Mucosa of rectum (tissue), 2 donors: ENCODE measurements around the gene CDH7.
A peak's percentile ranks its signal among the peaks of the same experiment; 100 is the strongest.

ENCODE experiments used
- H3K27ac ChIP-seq, 2 donors: one replicate each; pipeline ENCODE4 v1.7.0; 2013; ENCODE audit warnings: inconsistent platforms in 2 of 2, low read depth in 2 of 2, low read length in 2 of 2
- H3K27me3 ChIP-seq, 2 donors: one replicate each; pipeline ENCODE4 v1.7.0; 2013; ENCODE audit warnings: low read length in 2 of 2; ENCODE audit not compliant: control insufficient read depth in 2 of 2, insufficient read depth in 2 of 2
- H3K36me3 ChIP-seq, 2 donors: one replicate each; pipeline ENCODE4 v1.7.0; 2013; ENCODE audit warnings: low read length in 2 of 2; ENCODE audit not compliant: control insufficient read depth in 2 of 2, insufficient read depth in 2 of 2
- H3K4me1 ChIP-seq, 2 donors: one replicate each; pipeline ENCODE4 v1.7.0; 2013; ENCODE audit warnings: low read length in 2 of 2, mild to moderate bottlenecking in 1 of 2; ENCODE audit not compliant: control insufficient read depth in 2 of 2, insufficient read depth in 2 of 2
- H3K4me3 ChIP-seq, 2 donors: one replicate each; pipeline ENCODE4 v1.7.0; 2013; ENCODE audit warnings: low read length in 2 of 2
- H3K9ac ChIP-seq, 2 donors: one replicate each; pipeline ENCODE4 v1.7.0; 2013; ENCODE audit warnings: low read length in 2 of 2, low read depth in 1 of 2, mild to moderate bottlenecking in 1 of 2
- H3K9me3 ChIP-seq, 2 donors: one replicate each; pipeline ENCODE4 v1.7.0; 2013; ENCODE audit warnings: low read length in 2 of 2; ENCODE audit not compliant: control insufficient read depth in 2 of 2
- donor health status: healthy.
- donor health status: Normal muscosa, but diverticular disease.

Gene CDH7

GRCh38 chr18:65749841-65750240, 971 bp upstream of the CDH7 start:
- Histone ChIP-seq H3K9ac (no peak overlapping the region), H3K36me3 (no peaks in the 10 kb centered on the region), H3K27me3 (peaks cover 10 to 15% of the 10 kb centered on the region in 2 donors), H3K4me3 (no peak overlapping the region), H3K27ac (no peak overlapping the region), H3K9me3 (no peaks in the 10 kb centered on the region), H3K4me1 (peaks cover 0 to 4% of the 10 kb centered on the region in 2 donors)

GRCh38 chr18:65751155-65752085, 608 bp downstream of the CDH7 start:
- no peak overlapping the region for H3K27ac ChIP-seq
- H3K27me3 ChIP-seq = peaks cover 10 to 15% of the 10 kb centered on the region in 2 donors
- H3K9ac ChIP-seq = no peak overlapping the region
- no peaks in the 10 kb centered on the region for H3K9me3 ChIP-seq
- no peaks in the 10 kb centered on the region for H3K36me3 ChIP-seq
- H3K4me1 ChIP-seq = peaks cover 0 to 4% of the 10 kb centered on the region in 2 donors
- peak overlapping the region in 1 of 2 donors; percentile 10 for H3K4me3 ChIP-seq

- Histone ChIP-seq H3K9me3 (no peaks in the 10 kb centered on the region), H3K27ac (no peak overlapping the region), H3K27me3 (peaks cover 10 to 15% of the 10 kb centered on the region in 2 donors), H3K4me1 (peaks cover 0 to 4% of the 10 kb centered on the region in 2 donors), H3K9ac (no peak overlapping the region), H3K36me3 (no peaks in the 10 kb centered on the region), H3K4me3 (no peak overlapping the region)
Observed at GRCh38 chr18:65752625-65753325, 2.0 kb downstream of the CDH7 start.

GRCh38 chr18:65753520-65753919, 2.7 kb downstream of the CDH7 start:
- Histone ChIP-seq H3K4me1 (peaks cover 0 to 4% of the 10 kb centered on the region in 2 donors), H3K4me3 (no peak overlapping the region), H3K9me3 (no peaks in the 10 kb centered on the region), H3K9ac (no peak overlapping the region), H3K36me3 (no peaks in the 10 kb centered on the region), H3K27ac (no peak overlapping the region), H3K27me3 (peaks cover 10 to 15% of the 10 kb centered on the region in 2 donors)

DNA sequence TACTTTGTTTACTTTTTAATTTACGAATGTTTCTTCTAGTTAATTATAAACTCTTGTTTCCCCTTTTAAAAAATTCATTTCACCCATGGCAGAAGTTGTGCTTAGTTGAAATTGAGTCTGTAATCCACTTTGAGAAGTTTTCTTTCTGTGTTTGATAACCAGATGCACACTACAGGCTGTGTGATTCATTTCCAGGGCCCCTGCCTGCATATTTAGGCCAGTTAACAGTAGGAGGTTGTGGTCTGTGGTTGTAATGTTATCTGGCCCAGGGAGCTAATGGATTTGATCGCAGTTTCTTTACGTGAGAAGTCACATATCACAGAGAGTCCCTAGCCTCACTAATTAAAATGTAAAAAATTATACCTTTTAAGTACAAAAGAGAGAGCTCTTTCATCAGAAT, 3.3 kb downstream of the CDH7 start:
- no peak overlapping the region for H3K9ac ChIP-seq
- no peaks in the 10 kb centered on the region for H3K9me3 ChIP-seq

DNA sequence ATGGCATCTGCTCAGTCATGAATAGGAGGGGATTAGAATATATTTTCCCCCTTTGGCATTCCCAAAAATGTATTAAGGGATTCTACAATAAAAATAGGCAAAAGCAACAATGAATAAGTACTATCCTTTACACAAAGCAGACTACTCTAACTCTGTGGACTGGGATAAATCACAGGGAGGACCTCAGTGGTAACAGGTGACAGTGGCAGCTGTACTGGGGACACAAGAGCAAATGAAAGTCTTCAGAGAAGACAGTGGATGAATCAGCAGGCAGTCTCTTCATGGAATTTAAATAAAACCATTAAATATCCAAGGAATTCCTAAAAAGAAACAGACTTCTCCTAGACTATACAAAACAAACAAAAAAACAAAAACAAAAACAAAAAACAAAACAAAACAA, 4.8 kb downstream of the CDH7 start:
- peaks cover 10% of the 10 kb centered on the region in 2 donors for H3K27me3 ChIP-seq
- H3K4me1 ChIP-seq = peaks cover 0 to 4% of the 10 kb centered on the region in 2 donors
- no peak overlapping the region for H3K27ac ChIP-seq
- no peaks in the 10 kb centered on the region for H3K36me3 ChIP-seq
- H3K4me3 ChIP-seq = no peak overlapping the region
- no peaks in the 10 kb centered on the region for H3K9me3 ChIP-seq
- no peak overlapping the region for H3K9ac ChIP-seq

More for the DNA sequence above, 3.3 kb downstream of the CDH7 start:
- peaks cover 10 to 14% of the 10 kb centered on the region in 2 donors for H3K27me3 ChIP-seq
- no peak overlapping the region for H3K4me3 ChIP-seq
- no peaks in the 10 kb centered on the region for H3K36me3 ChIP-seq
- H3K27ac ChIP-seq = no peak overlapping the region
- H3K4me1 ChIP-seq = peaks cover 0 to 4% of the 10 kb centered on the region in 2 donors

DNA sequence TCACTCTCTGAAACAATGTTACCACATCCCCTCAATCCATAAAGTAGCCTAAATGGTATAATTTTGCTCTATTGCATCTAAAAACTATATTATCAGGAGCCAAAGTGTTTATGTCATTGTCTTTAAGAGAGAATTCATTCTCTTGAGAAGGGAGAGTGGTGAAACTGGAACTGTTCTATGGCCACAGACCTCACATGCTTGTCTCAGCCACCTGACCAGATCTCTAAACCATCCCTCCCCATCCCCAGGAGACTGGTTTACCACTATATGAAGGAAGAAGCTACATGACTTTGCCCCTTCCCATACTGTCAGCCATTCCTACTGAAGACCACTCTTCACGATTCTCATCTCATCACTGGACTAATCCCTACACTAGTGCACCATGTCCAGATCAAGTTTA, 9.6 kb downstream of the CDH7 start:
- H3K4me3 ChIP-seq = no peak overlapping the region

DNA sequence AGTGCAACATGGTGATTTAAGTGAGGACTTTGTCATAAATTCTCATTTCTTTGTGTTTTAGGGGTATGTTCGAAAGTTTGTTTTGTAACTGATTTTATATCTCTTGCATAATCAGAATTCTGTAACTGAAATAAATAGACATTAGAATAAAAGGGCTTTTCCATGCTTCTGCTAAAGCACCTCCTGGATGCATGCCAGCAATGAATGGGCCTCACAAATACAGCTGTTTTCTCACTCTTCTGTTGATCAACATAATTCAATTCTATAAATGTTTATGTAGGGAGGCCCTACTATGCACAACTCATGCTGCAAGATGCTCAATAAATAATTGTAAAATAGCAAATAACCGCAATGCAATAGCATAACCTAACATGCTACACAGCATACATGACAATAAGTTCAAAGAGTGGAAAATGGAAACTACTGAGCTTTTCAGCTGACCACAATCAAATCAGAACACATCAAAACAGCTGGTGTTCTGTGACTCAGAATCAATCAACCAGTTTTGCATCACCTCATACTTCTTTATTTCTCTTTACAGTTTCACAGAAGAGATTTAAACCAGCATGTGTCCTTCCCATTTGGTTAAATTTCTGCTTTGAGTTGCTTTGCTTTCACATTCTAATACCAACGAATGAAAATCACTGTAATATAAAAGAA, 11.0 kb downstream of the CDH7 start:
- Histone ChIP-seq H3K27ac (no peak overlapping the region), H3K36me3 (no peaks in the 10 kb centered on the region), H3K9me3 (no peaks in the 10 kb centered on the region), H3K4me3 (no peak overlapping the region), H3K27me3 (no peaks in the 10 kb centered on the region), H3K9ac (no peak overlapping the region), H3K4me1 (no peaks in the 10 kb centered on the region)

More for the DNA sequence above, 9.6 kb downstream of the CDH7 start:
- Histone ChIP-seq H3K36me3 (no peaks in the 10 kb centered on the region), H3K9me3 (no peaks in the 10 kb centered on the region), H3K27me3 (no peaks in the 10 kb centered on the region), H3K27ac (no peak overlapping the region), H3K9ac (no peak overlapping the region), H3K4me1 (no peaks in the 10 kb centered on the region)

DNA sequence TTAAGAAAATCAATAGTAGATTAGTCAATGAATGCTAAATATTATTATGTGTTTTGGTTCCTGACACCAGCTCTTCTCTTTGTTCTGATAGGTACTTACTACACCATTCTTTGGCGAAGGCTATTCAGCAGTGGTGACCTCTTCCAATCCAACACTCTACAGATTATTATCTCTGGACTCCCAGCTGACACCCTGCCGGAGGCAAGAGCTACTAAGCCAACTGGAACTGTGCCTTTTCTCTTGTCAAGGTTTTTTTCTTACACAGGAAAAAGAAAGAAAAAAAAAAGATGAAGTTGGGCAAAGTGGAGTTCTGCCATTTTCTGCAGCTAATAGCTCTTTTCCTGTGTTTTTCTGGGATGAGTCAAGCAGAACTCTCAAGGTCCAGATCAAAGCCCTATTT, 11.7 kb downstream of the CDH7 start:
- Histone ChIP-seq H3K4me1 (no peaks in the 10 kb centered on the region), H3K4me3 (no peak overlapping the region), H3K9ac (no peak overlapping the region), H3K36me3 (no peaks in the 10 kb centered on the region), H3K27ac (no peak overlapping the region), H3K9me3 (no peaks in the 10 kb centered on the region), H3K27me3 (no peaks in the 10 kb centered on the region)

DNA sequence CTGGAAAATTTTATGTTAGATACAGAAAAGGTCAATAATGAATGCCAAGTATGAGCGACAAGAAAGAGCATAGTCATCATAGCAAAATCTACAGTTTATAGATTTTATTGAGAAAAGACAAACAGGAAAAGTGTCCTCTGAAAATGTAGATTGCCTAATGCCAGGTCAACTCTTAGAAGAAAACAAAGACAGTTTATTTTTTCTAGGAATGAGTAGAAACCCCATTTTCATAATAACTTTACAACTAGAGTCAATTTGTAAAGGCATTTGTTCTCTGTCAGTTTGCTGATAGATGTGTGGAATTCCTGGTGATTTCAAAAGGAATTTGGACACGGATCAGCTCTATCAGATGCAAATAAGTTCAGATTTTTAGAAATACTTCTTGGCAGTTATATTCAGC, 16.6 kb downstream of the CDH7 start:
- H3K27me3 ChIP-seq = no peaks in the 10 kb centered on the region
- H3K4me1 ChIP-seq = no peaks in the 10 kb centered on the region
- H3K9me3 ChIP-seq = no peaks in the 10 kb centered on the region
- no peak overlapping the region for H3K9ac ChIP-seq
- H3K4me3 ChIP-seq = no peak overlapping the region
- H3K36me3 ChIP-seq = no peaks in the 10 kb centered on the region
- no peak overlapping the region for H3K27ac ChIP-seq
